Stimulated activated CD8-positive, alpha-beta memory T cell treated with anti-CD3 and anti-CD28 coated beads, Interleukin-7, amount 100 ng/mL, for 4 hours (primary cell): Measurements from ENCODE around the gene PRRT4.

Experiments used
- DNase-seq, 2 donors: peaks; one replicate each; pipeline ENCODE4 v3.0.0-alpha.2; 2020; ENCODE audit warnings: low read depth in 2 of 2

Gene PRRT4

DNA sequence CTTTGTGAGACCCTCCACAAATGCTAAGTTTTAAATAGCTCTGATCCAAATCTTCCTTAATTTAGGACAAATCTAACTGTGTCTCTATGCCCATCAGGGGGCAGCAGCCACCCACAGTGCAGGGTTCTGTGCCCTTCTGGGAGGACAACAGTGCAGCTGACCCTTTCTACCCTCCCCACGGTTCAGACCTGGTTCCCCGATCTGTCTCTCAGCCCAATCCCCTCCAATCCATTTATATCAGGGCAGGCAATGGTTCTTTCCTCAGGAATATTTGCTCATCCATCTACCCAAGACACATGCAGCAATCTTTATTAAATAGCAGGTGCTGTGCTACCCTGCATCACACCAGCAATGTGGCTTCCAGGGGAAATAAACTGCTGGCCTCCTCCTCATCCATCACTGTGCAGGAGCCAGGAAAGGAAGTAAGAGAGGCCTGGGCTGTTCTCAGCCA, 13.8 kb downstream of the PRRT4 start:
- peak in 1 of 2 donors; percentile 22 for DNase-seq

DNA sequence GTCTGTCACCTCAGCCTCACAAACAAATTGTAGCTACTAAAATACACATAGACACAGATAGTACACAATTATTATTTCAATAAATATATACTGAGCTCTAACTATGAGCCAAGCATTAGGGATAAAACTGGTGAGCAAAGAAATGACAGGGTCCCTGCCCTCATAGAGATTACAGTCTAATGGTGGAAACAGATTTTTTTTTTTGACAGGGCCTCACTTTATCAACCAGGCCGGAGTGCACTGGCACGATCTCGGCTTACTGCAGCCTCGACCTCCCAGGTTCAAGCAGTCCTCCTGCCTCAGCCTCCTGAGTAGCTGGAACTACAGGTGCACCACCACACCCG, 17.1 kb downstream of the PRRT4 start:
- no peak for DNase-seq

DNA sequence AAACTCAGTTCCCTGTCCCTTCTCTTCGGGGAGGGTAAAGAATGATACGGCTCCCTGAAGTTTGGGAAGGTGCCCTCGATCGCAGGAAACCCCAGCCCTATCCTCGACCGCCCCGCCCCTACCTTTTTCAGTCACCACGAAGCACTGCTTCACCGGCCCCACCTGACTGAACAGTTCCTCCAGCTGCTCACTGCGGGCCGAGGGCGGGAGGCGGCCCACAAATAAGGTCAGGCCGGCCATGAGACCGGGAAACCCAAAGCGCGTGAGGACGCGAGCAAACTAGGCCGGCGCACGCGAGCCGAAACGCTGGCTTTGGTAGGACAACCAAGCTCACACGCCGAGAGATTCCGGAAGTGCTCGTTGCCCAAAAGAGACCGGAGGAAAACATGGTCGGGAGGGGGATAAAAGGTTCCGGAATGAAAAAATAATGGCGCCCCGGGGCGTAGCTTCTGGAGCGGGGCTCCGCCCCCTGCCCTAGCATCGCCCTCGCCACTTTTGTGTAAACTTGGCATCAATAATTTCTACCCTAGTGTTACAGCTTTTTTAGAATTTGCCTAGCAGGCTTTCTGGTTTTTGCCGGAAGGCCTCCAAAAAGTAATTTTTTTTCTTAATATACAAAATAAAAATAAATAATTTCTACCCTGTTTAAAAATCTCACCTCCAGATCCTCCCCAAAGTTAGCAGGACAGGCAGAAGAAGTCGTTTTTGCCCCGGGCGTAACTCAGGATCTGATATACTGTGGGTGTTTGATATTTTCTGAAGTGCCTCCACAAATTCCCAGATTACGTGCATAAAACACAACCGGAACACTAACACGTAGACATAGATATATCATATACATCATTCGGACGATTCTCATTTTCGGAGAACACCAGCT, 17.7 kb downstream of the PRRT4 start, which contains the start of gene RBM28:
Gene RBM28 (minus strand): TSS at position 355 of the 877 bp plus-strand sequence. CDS start 115 bp downstream, at position 240.
- peak; percentile 69 to 77 for DNase-seq

DNA sequence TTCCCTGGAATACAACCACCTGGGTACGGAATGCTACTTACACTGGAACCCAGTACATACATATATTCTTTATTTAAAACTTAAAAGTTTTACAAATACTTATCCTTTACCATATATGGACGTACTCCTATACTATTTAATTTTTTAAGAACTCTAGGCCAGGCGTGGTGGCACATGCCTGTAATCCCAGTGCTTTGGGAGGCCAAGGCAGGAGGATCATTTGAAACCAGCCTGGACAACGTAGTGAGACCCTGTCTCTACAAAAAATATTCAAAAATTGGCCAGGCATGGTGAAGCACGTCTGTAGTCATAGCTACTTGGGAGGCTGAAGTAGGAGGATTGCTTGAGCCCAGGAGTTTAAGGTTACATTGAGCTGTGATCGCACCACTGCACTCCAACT, 19.8 kb downstream of the PRRT4 start:
- no peak for DNase-seq

DNA sequence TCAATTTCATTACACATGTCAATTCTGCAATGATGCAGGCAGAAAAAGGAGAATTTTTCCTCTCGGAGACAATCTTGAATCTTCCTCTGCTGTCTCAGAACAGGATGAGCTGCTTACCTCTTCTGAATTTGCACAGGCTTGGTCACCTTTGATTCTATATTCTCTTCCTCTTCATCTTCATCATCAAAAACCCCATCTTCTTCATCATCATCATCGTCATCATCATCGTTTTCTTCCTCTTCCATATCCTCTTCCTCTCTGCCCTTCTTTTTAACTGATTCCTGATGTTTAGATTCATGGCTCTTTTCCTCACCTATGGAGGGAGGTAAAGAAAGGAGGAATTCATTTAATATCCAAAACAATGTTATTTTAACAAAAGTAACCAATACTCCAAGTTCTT, 25.8 kb downstream of the PRRT4 start:
- DNase-seq: no peak

DNA sequence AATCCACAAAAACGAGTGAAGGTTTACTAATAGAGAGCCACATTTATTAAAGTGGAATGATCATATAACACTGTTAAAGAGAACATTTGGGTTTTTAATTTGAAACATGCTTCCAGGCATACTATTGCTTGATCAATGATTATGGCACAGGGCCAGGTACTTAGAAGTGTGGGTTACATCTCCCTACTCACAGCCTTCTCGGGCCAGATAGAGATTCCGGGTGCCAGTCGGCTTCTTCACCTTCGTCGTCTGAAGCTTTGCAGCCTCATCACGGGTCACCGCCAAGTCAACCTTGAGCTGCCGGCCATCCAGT, 37.2 kb downstream of the PRRT4 start:
- DNase-seq: no peak

DNA sequence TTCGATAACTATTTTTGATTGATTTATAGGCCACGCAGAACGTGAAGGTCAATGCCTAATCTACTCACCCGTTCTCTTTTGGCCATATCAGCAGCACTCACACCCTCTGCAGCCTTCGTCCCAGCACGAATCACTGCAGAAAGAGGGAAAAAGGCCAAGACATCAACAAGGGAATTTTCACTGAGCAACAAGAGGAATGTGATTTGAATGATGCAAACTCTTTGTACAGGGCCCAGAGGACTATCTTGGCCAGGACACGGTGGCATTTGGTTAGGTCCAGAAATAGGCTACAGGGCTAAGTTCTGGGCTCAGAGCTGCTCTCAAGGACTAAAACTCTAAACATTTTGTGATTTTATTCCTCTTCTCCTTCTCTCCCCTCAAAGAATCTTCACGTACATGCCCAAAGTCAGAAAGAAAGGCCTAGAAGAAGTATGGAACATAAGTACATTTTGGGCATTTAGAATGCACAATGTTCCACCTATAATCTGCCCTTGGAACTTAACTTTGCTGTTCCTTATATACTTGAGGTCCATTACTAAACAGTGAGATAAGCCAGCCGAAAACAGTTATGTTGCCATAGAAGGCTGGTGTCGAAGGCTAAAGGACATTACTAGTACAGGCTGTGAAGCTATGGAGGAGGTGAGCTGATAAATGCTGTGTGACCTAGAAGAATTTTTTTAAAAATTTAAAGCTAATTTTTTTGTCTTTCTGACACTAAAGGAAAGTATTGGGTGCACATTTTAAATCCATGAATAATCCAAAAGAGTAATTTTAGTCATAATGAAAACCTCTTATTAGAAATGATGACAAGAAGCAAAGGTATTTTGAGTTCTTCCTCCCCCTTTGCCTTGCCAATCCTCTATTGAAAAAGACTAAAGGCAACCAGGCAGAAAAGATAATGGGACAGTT, 37.8 kb downstream of the PRRT4 start:
- DNase-seq: no peak

DNA sequence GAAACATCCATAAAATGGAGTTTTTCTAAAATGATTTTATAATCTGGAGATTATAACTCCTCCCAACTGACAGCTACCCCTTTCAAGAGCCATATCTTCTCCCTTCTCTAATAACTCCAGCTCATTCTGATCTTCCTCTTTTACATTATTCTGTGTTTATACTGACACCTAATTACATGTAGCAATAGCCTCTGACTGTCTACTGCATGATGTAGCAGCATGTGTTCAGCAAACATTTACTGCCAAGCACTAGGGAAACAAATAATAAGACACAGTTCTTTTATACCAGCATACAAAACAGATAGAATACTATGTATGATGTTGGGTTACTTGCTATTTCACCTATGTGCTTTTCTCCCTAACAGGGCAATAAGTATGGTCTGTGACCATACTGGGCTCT, 38.5 kb downstream of the PRRT4 start:
- DNase-seq: no peak

DNA sequence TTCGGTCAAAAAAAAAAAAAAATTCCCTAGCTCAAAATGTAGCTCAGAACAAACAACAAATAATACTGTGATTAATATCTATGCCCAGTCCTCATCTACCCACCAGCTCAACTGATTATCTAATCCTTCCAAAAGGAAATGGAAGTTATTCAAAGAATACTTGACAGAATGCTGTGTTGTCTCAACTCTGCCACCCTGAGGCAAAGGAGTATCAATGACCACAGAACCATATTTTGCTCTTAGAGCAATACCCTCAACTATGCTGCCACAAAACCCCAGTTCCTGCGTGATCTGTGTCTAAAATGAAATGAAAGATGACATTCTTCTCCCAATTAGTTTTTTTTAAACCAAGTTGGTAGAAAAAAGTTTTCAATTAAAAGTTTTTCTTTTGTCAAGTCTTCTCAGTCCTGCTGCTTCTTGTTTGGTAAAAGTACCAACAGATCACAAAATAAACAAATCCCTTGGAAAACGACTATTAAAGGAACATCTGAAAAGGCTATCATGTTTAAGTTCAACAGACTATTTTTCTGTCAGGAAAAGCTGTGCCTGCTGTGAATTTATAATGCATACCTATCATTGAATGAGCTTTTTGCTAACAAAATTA, 39.3 kb downstream of the PRRT4 start:
- no peak for DNase-seq

DNA sequence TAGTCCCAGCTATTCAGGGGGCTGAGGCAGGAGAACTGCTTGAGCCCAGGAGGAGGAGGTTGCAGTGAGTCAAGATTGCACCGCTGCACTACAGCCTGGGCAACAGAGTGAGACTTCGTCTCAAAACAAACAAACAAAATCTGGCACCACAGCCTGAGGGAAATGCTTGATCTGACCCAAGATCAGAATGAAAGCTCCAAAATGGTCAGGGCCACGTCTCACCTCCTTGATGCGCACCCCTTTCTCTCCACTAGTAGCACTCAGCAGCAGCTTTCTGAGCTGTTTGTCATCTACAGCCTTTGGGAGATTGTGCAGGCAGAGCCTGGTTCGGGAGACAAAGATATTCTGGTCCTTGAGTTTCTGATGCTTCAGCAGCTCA, 40.5 kb downstream of the PRRT4 start:
- no peak for DNase-seq

DNA sequence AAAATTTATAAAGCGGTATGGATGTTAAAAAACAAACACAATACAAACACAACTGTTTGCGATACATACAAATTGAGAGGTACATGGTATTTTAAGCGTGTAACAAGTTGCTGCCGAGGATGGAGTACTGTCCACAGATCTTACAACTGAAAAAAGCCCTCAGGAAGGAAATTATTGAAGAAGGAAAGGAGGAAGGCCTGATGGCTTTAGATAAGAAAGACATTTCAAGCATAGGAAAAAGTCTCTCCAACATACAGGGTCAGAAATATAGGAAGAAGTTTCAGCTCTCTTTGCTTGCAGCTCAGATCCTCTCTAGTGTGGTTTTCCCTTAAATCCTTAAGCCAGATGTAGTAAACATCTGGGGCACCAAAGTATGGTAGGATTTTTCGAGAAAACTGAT, 42.8 kb downstream of the PRRT4 start:
- no peak for DNase-seq

DNA sequence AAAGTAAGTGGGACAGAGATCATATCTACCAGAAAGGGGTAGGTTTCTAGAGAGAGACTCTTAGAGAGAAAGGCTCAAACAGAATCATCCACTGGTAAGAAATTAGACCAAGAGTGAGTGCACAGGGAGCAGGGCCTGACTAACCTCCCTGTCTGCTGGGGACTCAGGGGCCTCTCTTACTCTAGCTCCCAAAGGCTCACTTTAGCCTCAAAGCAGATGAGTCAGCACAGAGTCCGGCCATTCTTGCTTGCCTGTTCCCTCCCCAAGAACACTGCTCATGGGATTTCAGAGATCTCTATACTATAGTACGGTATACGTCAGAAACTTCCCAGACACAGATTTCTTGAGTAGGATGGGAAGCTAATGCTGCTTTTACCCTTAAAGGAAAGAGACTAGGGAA, 50.5 kb downstream of the PRRT4 start:
- DNase-seq: no peak

DNA sequence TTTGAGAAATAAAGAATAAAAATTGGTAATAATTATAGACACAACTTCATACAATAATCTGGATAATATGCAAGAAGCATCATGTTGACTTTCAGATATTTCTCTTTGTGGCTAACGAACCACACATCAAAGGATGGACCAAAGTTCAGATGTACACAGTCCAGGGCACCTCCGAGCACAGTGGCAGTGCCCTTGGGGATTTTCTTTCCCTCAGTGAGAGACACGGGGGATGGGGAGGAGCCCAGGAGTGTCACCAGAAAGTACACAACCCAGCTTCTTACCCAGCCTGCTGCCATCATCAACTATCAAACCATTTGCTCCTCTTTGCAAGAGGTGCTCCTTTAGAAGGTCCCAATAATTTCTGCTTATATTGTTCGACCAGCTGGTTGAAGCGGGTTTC, 51.0 kb downstream of the PRRT4 start:
- no peak for DNase-seq

DNA sequence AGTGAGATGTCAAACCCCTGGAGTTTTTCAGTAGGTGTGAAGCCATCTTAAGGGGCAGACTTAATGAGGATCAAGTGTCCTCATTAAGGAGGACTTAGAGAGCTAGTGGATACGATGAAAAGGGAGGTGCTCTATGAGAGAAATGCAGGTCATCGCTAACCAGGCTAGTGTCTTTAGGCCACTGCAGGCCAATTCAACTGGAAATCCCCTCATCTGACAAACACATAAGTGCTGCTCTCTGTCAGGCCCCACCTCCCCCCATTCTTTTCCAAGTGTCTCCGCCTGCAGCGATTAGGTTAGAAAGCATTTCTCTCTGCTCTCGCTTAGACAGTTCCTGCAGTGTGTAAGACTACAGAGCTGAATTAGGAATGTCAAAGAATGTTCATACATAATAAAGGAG, 51.5 kb downstream of the PRRT4 start:
- no peak for DNase-seq

DNA sequence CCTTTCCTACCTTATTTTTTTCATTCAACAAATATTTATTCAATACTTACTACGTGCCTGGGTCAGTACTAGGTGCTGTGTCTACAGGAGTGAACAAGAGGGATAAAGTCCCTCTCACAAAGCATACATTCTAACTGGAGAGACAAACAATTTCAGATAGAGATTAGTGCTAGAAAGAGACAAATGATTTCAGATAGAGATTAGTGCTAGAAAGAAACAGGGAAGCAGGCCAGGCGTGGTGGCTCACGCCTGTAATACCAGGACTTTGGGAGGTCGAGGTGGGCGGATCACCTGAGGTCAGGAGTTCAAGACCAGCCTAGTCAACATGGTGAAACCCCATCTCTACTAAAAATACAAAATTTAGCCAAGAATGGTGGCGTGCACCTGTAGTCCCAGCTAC, 52.4 kb downstream of the PRRT4 start:
- no peak for DNase-seq

DNA sequence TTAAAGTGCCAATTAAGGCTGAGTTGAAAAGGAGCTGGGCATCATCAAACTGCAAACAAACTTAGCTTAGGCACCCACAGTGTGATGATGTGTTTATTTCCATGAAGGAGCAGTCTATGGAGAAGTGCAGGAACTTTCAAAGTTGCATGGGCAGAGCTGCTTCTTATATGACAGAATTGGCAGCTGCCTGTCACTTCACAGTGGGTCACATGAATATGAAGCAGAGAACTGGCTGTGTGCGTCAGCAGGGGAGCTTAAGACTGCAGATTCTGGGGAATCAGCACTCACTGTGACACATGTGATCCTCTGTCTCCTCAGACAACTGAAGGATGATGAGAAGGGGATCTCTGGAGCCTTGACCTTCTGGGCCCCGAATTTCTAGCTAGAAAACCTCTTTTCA, 54.4 kb downstream of the PRRT4 start:
- no peak for DNase-seq

DNA sequence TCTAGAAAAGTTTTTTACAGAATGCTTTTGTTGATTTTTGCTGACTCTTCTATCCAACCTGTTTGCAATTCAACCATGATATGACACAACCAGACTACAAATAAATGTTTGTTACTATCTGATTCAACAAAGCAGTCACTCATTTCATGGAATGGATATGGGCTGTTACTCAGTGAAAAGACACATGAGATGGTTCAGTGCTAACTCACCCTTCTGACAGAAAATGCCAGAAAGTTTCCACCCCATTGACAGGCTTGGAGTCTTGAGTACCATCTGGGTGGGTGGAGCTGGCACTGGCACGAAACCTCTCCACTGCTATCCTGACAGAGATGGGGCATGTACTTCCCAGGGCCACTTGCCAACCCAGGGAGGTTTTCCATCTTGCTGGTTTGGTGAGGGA, 57.3 kb downstream of the PRRT4 start:
- no peak for DNase-seq

DNA sequence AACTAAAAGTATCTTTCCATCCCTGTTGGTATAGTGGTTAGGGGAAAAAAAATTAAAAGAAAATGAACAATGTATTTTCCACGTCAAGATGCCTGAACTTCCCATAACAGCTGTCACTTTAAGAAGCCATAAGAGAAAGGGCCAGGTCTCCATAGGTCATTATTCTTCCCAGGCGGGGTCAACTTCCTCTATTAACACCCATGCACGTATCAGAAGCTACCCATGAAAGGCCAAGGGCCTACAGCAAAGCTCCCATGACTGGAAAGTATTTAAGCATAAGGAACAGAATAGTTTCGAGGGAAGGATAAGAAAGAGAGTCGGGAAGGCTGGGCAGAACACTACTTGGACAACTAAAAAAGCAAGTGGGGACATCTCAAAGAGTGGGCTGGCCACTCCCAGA, 57.8 kb downstream of the PRRT4 start:
- no peak for DNase-seq

DNA sequence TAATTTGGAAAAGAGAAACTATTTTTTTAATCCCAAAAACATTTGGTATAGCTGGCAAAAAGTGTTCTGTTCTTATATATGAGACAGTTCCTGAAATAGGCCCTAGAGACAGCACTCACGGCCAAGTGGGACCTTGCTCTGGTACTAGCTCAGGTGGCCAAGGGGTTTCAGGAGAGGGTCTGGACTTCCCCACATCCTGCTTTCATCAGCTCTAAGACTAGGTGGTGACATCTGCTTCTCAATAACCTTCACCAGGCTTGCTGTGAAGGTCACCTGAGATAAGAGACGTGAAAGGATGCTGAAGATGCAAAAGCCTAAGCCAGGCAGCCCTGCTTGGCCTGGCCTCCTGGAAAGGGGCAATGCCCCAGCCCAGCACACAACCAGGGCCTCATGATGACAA, 58.4 kb downstream of the PRRT4 start:
- no peak for DNase-seq

DNA sequence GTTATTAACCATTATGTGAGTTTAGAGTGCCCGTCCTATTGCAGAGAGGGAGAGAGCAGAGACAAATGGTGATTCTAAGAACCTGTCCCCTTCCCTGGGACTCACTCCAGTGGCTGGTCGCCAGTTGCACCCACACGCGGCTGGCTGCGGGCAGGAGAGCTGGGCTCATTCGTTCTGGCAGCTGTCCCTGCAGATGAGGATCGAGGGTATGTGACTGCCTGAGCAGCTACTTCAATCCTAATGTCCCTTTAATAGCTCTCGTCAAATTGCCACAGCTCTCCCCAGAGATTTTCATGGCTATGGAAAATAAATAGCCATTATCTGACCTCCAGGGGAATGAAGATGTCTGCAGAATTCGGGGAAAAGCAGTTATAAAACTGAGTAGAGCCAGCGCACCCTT, 59.4 kb downstream of the PRRT4 start:
- DNase-seq: no peak
